HFF-Myc (cell line): Measurements from ENCODE around the gene PPP2R5B.

Experiments
- DNase-seq: peaks from one replicate; pipeline ENCODE4 v3.0.0-alpha.2; 2011; ENCODE audit warnings: low read depth; ENCODE audit errors: extremely low read depth
- H3K4me3 ChIP-seq: replicated peaks from 2 replicates; pipeline ENCODE4 v1.5.1; 2011; ENCODE audit warnings: low read depth, mild to moderate bottlenecking, control low read depth, low read length
- TF ChIP-seq, protein P1 (sequence below): IDR thresholded peaks from 2 replicates; pipeline ENCODE4 v1.5.1; 2012; ENCODE audit warnings: mild to moderate bottlenecking, low read depth, low read length, control low read depth; ENCODE audit errors: missing control alignments

PPP2R5B gene

GRCh38 chr11:64890522-64890939, 34.0 kb upstream of the PPP2R5B start:
- DNase-seq = no peak
- H3K4me3 ChIP-seq = no peak overlapping the region
- TF ChIP-seq, protein P1, sequence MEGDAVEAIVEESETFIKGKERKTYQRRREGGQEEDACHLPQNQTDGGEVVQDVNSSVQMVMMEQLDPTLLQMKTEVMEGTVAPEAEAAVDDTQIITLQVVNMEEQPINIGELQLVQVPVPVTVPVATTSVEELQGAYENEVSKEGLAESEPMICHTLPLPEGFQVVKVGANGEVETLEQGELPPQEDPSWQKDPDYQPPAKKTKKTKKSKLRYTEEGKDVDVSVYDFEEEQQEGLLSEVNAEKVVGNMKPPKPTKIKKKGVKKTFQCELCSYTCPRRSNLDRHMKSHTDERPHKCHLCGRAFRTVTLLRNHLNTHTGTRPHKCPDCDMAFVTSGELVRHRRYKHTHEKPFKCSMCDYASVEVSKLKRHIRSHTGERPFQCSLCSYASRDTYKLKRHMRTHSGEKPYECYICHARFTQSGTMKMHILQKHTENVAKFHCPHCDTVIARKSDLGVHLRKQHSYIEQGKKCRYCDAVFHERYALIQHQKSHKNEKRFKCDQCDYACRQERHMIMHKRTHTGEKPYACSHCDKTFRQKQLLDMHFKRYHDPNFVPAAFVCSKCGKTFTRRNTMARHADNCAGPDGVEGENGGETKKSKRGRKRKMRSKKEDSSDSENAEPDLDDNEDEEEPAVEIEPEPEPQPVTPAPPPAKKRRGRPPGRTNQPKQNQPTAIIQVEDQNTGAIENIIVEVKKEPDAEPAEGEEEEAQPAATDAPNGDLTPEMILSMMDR = no peak

DNA sequence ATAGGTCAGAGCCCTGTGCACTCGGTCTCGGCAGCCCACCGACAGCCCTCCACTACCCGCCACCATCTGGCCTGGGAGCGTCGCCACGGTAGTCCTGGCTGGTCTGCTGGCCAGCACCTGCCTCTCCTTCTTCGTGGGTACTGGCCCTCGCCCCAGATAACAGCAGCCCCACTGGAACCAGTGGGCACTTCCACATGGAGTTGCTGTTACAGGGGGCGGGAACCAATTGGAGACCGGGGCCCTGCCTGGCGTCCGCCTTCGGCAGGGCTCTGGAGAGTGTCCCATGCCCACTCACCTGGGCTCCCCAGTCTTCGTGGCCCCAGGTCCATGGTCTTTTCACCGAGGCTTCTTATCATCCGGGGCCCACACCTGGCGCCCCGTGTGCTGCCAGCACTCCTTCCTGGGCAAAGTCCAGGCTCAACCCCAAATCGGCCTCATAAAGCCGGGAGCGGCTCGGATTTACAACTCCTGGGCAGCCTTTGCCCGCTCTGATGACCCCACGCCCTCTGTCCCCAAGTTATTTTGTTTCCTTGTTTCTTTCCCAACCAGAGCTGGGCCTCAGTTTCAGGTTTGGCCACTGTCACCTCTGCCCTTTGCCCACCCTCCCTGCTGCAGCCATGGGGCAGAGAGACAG, 33.2 kb upstream of the PPP2R5B start:
- H3K4me3 ChIP-seq = no peak overlapping the region
- TF ChIP-seq, protein P1 = no peak
- DNase-seq = no peak

DNA sequence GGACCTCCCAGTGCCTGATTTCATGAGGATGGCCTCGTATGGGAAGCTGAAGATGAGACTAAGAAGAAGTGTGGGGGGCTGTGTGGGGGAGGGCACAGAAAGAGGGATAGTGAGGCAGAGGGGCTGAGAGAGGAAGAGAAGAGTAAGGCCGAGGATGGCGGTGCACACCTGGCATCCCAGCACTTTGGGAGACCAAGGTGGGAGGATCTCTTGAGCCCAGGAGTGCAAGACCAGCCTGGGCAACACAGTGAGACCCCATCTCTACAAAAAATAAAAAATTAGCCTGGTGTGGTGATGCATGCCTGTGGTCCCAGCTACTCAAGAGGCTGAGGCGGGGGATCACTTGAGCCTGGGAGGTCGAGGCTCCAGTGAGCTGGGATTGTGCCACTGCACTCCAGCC, 32.6 kb upstream of the PPP2R5B start:
- no peak overlapping the region for H3K4me3 ChIP-seq
- no peak for DNase-seq
- TF ChIP-seq, protein P1 = no peak

DNA sequence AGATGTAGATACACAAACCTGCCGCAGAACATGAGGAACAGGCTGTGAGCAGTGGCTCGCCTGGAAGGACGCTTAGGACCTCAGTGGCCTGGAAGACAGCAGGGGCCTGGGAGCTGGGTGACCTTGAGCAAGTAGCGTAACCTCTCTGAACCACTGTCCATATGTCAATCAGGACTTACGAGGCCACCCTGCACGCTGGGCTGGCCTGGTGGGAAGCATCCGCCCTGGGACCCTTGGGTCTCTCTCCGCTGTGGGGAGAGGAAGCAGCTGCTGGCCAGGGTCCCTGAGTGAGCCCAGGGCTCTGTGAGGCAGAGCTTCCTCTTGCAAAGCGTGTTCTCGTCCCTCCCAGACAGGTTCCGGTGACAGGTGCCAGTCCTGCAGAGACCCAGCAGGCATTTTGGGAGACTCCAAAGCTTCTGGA, 32.1 kb upstream of the PPP2R5B start:
- no peak overlapping the region for H3K4me3 ChIP-seq
- TF ChIP-seq, protein P1 = no peak
- no peak for DNase-seq

DNA sequence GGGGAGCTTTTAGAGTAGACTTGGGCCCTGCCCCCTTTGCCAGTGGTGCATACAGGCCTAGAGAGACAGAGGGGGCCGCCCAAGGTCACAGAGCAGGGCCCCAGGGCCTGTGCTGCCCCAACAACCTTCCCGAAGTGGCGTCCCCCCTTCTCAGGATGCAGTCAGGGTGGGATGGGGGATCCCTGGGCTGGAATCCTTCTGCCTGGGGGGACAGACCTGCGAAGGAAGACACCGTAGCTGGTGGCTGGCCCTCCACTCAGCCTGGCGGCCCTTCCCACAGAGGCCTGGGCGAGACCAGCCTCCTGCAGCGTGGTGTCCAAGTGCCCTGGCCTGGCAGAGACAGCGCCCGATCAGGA, 31.7 kb upstream of the PPP2R5B start:
- TF ChIP-seq, protein P1 = no peak
- no peak for DNase-seq
- no peak overlapping the region for H3K4me3 ChIP-seq

GRCh38 chr11:64893194-64894069, 31.1 kb upstream of the PPP2R5B start:
- TF ChIP-seq, protein P1 = no peak
- H3K4me3 ChIP-seq = no peak overlapping the region
- no peak for DNase-seq
